HG03103 (cell line): ENCODE data around the gene NTNG2.

ENCODE experiments used
- ATAC-seq: cut with Tn5 transposase; IDR thresholded peaks from one replicate; pipeline ENCODE4 v1.9.1; 2021; ENCODE audit warnings: low read depth; ENCODE audit not compliant: unreplicated experiment

The NTNG2 gene

DNA sequence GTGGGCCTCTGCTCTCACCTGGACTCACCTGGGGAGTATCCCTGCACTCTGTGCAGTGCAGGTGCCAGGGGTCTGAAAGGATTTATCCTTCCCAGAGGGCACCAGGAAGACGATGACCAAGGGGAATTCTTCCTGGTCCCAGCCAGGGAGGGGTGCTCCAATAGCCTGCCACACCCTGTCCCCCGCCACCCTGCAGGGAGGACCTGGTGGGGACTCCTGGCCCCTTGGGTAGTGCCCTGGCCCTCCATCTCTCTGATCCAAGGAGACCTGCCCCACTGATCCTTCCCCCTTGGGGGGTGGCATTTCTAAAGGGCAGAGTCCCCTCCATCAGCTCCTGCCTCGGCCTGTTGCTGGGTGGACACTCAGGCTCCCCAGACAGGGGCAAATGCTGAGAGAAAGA is 70.7 kb downstream of the NTNG2 start:
- no peak for ATAC-seq

DNA sequence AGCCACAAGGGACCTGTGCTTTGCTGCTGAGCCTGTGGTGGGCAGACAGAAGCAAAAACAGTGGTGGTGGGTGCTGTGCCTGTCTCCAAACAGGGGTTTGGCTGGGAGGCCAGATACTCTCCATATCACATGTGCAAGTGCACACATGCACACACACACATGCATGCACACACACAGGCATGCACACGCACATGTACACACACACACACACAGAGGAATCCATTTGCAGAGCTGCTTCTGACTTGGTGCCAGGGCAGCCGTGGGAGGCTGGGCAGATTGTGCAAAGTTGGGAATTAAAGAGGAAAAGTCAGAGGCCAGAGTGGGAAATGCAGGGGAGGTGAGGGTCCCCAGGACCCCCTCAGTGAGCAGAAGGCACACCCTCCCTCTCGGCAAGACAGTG is 71.3 kb downstream of the NTNG2 start:
- ATAC-seq: no peak

DNA sequence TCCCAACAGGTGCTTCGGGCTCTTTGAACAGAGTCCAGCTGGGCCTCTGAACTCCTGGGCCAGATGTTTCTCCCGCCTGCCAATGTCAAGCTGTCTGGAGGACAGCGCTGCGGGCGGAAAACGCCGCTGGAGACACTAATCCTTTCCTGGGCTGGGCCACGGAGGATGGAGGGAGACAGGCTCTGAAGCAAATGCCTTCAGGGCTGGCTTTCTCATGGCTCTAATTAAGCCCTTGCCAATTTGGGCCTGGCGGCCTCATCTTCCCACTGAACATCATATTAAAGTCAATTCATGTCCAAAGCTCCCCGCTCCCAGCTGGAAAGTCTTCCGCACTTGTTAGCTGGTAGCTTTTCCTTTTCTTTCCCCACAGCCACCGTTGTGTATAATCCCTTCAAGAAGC is 72.7 kb downstream of the NTNG2 start:
- no peak for ATAC-seq

- no peak for ATAC-seq
Measured at GRCh38 chr9:132235125-132235524, 73.3 kb downstream of the NTNG2 start.

DNA sequence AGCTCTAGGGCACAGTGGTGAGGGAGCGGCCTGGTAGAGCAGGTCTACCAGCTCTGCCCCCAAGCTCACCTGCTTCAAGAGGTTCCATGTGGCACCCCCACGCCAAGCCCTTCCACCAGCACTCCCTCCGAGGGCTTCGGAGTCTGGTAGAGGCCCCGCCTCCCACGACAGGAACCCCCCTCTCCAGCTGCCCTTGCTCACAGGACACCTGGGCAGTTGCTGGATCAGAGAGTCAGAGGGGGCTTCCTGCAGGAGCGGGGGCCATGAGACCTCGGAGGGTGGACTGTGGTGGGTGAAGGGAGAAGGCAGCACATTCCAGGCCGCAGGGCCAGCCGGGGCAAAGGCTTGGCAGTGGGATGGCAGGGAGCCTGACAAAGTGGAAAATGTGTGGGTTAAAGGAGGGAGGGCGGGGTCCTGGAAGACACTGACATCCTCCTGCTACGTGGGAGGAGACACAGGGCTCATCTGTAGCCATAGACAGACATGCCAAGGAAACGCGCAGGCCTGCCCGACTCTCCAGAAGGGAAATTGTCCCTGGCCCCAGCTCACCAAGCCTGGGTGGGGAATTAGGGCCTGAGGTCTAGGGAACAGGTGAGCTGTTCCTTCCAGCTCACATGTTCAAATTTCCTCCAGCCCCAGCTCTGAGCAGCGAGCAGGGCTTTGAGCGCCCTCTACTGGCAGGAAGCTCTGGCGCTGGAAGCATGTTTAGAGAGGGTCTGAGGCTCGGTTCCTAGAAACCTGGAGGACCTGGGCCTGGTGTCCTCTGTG is 74.2 kb downstream of the NTNG2 start:
- no peak for ATAC-seq

GRCh38 chr9:132236662-132237311 is 74.9 kb downstream of the NTNG2 start:
- ATAC-seq: no peak

- ATAC-seq: no peak
Measured at GRCh38 chr9:132237481-132237880, 75.6 kb downstream of the NTNG2 start.

DNA sequence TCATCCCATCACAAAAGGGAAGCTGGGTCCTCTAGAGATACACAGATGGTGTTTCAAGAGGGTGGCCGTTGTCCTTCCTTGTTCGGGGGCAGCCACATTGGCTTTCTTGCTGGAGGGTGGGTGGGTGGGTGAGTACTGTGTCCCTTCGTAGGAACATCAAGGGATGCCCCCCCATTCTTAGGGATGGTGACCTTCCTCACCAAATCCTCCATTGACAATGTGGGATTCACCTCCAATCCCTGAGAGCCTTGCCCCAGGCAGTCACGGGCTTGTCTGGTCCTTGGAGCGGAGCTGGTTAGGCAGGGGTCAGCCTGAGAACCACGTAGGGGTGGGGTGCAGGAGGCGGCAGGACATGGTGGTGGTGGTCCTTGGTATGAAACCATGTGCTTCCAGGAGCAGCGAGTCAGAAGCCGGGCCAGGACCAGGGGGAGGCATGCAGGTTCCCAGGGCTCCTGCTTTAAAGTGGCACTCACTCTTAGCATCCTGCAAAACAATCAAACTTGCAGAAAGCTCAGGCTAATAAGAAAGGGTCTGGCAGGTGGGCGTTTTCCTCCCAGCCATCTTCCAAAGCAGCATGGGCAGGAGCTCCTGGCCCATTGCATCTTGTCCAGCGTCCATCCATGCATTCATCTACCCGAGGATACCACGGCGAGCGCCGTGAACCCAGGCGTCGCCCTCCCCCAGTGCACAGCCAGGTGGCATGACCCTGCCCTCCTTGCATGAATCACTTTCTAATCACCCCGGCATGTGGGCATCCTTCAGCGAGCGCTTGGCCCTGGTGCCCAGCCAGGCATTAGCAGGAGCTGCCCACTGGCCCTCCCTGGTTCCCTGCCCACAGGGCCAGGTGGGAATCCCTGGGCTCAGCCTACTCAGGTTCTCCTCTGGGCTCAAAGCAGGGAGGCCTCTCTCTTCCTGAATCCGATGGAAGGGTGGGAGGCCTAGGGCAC is 76.4 kb downstream of the NTNG2 start:
- no peak for ATAC-seq

- ATAC-seq: no peak
Measured at GRCh38 chr9:132238992-132239391, 77.1 kb downstream of the NTNG2 start.

DNA sequence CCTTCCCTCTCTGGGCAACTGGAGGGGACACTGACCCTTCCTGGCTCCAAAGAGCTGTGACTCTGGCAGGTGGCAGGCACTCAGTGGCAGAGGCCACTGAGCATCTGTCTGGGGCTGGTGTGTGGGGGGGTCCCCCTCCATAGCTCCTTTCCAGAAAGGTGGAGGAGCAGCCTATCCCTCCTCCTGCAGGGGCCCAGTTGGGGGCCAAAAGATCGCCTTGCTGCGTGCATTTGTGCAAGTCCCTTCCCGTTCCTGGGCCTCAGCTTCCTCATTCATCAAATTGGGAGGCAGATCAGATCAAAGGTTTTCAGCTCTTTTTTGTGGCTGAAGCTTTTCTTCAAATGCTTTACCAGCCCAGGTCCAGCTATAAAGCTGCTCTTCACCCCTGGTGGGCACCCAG is 77.7 kb downstream of the NTNG2 start:
- ATAC-seq: no peak

DNA sequence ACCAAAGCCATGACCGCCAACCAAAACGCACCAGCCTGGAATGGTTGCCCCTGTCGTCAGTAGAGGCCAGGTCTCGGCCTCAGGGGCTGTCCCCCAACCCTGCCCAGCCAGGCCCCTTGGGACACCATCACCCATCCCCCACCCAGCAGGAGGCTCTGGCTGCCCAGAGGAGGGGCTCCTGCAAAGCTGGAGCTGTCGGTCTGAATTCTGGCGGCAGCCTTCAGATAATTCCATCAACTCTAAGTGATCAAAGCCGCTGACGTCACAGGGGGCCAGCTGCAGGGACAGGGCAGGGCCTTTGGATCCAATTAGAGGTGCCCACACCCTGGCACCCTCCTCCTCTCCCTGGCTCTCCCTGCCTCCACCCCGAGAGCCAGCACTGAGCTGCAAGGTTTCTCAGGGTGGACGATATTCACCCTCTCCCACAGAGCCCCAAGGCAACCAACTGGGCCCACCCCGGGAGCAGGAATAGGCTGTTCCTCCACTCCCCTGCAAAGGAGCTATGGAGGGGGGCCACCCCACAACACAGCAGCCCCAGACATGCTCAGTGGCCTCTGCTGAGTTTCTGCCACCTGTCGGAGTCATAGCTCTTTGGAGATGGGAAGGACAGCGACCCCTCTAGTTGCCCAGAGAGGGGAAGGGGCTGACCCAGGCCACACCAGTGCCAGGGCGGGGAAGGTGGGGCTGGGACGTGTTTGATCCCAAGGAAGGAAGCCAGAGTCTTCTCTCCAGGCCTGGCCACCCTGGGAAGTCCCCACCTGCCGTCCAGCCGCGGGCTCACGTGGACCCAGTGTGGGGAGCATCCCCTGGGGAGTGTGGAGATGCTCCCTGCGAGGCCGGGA is 78.4 kb downstream of the NTNG2 start:
- no peak for ATAC-seq

DNA sequence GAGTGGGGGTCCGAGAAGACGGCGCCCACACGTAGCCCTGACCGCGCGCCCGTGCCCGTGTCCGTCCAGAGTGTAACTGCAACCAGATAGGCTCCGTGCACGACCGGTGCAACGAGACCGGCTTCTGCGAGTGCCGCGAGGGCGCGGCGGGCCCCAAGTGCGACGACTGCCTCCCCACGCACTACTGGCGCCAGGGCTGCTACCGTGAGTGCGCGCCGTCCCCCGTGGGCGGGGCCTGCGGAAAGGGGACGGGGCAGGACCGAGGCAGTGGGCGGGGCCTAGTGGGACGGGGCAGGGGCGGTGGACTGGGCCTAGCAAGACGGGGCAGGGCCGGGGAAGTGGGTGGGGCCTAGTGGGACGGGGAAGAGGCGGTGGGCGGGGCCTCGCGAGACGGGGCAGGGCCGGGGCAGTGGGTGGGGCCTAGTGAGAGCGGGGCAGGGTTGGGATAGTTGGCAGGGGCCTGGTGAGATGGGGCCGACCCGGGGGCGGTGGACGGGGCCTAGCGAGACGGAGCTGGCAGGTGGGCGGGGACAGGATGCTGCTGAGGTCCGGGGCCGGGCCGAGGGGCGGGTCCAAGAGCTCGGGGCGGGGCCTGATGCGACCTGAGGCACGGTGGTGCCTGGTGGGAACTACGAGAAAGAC is 79.1 kb downstream of the NTNG2 start:
- ATAC-seq: peak; percentile 66

- ATAC-seq: no peak
Measured at GRCh38 chr9:132241483-132241839, 79.6 kb downstream of the NTNG2 start.

DNA sequence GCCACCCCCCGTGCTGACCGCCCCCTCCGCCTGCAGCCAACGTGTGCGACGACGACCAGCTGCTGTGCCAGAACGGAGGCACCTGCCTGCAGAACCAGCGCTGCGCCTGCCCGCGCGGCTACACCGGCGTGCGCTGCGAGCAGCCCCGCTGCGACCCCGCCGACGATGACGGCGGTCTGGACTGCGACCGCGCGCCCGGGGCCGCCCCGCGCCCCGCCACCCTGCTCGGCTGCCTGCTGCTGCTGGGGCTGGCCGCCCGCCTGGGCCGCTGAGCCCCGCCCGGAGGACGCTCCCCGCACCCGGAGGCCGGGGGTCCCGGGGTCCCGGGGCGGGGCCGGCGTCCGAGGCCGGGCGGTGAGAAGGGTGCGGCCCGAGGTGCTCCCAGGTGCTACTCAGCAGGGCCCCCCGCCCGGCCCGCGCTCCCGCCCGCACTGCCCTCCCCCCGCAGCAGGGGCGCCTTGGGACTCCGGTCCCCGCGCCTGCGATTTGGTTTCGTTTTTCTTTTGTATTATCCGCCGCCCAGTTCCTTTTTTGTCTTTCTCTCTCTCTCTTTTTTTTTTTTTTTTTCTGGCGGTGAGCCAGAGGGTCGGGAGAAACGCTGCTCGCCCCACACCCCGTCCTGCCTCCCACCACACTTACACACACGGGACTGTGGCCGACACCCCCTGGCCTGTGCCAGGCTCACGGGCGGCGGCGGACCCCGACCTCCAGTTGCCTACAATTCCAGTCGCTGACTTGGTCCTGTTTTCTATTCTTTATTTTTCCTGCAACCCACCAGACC is 80.2 kb downstream of the NTNG2 start:
- no peak for ATAC-seq

DNA sequence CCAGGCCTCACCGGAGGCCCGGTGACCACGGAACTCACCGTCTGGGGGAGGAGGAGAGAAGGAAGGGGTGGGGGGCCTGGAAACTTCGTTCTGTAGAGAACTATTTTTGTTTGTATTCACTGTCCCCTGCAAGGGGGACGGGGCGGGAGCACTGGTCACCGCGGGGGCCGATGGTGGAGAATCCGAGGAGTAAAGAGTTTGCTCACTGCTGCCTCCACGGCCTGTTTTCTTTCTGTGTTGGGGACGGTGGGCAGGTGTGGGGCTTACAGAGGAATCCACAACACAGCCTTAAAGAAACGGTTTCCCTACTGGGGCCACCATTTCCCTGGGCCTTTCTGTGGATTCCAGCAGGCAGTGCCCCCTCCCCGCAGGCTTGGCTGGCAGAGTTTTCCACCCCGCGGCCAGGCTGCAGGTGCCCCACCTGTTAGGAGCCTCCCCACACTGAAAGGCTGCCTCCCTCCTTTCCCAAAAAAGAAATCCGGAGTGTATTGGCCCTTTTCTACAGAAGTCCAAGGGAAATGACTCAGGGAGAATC is 80.8 kb downstream of the NTNG2 start:
- no peak for ATAC-seq

GRCh38 chr9:132243156-132244074 is 81.6 kb downstream of the NTNG2 start:
- ATAC-seq: no peak

DNA sequence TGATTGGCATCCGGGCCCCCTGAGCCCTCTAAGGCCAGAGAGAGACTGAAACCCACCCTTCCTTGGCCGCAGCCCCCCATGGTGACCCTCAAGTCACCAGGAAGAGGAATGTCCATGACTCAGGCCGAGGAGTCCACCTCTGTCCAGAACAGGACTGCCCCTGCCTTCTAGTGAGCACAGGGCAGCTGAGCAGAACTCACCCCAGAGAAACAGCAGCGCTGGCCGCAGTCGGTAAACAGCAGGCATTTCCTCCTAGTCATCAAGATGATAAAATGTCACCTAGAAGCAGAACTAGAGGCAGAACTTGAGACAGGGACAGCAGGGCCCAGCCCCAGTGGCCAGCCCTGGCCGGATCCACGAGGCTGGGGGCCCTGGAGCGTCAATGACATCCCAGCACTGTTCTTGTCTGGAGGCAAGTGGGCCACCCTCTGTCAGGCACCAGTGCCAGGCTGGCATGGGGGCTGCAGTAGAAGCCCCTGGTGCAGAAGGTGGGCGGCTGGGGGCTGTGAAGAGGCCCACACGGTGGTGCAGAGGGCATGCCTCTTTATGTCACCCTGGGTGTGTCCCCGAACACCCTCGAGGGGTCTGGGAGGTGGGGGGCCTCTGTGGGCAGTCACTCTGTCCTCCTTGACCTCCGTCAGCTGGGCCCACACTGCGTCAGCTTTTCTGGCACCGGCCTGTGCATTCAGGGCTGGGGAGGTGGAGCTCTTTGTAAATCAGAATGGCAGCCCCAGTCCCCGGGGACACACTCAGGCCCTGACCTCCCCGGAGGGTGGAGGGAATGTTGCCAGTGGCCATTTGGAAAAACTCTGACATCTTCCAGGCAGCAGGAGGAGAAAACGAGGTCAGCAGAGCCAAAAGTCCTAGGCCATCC is 83.0 kb downstream of the NTNG2 start:
- ATAC-seq: no peak
